IPS-NIHi7 (cell line): ENCODE data around the gene RASGRF1.
"Not testable (repeated sequence)": the region's sequence is repeated elsewhere in the genome, so short reads cannot be mapped to it uniquely, and the experiment has no call there.

ENCODE experiments used
- DNase-seq: peaks from one replicate; pipeline ENCODE4 v3.0.0; 2012; ENCODE audit warnings: mixed read lengths; ENCODE audit errors: extremely low spot score

The RASGRF1 gene, protein sequence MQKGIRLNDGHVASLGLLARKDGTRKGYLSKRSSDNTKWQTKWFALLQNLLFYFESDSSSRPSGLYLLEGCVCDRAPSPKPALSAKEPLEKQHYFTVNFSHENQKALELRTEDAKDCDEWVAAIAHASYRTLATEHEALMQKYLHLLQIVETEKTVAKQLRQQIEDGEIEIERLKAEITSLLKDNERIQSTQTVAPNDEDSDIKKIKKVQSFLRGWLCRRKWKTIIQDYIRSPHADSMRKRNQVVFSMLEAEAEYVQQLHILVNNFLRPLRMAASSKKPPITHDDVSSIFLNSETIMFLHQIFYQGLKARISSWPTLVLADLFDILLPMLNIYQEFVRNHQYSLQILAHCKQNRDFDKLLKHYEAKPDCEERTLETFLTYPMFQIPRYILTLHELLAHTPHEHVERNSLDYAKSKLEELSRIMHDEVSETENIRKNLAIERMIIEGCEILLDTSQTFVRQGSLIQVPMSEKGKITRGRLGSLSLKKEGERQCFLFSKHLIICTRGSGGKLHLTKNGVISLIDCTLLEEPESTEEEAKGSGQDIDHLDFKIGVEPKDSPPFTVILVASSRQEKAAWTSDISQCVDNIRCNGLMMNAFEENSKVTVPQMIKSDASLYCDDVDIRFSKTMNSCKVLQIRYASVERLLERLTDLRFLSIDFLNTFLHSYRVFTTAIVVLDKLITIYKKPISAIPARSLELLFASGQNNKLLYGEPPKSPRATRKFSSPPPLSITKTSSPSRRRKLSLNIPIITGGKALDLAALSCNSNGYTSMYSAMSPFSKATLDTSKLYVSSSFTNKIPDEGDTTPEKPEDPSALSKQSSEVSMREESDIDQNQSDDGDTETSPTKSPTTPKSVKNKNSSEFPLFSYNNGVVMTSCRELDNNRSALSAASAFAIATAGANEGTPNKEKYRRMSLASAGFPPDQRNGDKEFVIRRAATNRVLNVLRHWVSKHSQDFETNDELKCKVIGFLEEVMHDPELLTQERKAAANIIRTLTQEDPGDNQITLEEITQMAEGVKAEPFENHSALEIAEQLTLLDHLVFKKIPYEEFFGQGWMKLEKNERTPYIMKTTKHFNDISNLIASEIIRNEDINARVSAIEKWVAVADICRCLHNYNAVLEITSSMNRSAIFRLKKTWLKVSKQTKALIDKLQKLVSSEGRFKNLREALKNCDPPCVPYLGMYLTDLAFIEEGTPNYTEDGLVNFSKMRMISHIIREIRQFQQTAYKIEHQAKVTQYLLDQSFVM (N-terminal part only)

DNA sequence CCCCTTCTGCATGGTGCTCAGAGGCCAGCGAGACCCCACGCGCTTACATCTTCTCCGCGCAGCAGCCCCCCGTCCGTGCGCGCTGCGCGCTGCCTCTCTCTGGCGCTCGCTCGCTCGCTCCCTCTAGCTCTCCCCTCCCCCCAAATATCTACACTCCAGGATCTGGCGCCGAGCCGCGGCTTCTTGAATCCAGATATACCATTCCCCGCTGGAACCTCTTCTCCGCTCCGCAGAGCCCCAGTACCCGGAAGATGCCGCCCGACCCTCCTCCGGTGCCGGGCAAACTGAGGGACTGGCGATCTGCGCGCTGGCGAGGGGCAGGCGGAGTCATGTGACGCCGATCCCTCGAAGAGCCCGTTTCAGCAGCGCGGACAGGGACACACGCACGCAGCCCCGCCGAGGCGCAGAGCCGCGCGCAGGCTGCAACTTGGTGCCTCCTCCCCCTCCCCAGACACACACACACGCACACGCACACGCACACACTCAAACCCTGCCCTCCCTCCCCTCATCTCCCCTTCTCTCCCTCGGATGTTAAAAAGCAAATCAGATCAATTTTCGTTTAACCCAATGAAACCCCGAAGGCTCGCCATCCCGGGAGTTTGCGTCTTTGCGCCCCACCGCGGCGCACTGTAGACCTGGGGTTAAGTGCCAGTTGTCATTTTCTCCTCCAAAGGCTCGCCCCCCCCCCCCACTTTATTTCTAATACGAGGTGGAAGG, at the start of gene RASGRF1:
RASGRF1 (minus strand) TSS at position 294 of the 717 bp plus-strand sequence; CDS start at position 12, 282 bp downstream.
- DNase-seq = peak; percentile 55

DNA sequence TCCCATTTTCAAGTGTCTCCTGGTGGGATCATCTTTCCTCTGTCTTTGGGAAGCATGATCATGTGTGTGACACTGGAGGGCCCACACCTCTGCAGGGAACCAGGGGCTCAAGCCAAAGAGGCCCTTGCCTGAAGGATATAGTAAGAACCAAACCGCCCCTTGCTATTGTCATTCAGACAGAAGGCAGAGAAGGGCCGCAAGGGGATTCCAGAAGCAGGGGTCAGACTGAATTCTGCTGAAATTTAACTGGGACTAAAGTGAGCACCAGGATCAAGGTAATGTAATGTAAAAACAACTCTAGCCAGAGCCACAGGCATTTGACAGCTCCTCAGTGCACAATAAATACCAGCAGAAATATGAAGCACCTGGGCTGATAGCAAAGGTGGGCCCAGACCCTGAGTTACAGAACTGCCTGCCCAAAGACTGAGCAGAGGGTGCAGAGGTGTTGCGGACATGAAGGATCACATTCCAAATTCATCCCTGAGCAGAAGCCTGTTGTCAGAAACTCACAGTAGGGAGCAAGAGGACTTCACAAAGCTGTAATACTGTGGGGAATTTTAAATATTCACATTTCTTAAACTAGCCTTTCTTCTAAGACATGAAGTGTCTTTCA, 46.0 kb upstream of the RASGRF1 start:
- peak; percentile 66 for DNase-seq

DNA sequence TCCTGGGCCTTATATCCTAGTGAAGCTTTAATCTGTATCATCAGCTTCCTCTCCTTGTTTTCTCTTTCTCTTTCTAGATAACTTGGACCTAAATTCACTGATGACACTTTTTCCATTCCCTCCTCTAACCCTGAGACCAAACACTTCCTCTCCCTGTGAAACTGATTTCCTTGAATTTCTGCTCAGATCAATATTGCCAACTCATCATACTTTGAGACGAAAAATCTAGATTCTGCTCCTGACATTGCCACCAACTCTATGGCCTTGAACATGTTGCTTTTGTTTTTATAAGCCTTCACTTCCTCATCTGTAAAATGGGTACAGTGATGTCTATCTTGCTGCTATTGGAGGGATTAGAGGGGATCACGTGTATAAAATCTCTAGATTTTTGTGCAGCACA, 42.7 kb upstream of the RASGRF1 start:
- DNase-seq = no peak

DNA sequence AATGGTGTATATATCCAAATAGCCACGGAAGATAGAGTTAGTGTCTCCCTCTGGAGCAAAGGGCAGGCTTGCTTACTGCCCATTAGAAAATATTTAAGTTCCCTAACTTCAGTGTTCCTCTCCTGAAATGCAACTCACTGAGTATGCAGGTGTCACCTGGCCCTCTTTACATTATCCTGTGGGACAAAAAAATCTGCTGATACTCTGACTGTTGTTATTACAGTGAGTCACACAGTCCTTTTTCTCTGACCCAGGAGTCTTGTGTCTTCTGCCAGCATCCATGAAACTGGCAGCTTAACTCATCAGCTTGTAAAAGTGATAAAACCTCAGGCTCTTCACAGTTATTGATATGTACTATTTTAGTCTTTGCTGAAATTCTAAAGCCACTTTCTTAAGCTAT, 42.2 kb upstream of the RASGRF1 start:
- DNase-seq = no peak

DNA sequence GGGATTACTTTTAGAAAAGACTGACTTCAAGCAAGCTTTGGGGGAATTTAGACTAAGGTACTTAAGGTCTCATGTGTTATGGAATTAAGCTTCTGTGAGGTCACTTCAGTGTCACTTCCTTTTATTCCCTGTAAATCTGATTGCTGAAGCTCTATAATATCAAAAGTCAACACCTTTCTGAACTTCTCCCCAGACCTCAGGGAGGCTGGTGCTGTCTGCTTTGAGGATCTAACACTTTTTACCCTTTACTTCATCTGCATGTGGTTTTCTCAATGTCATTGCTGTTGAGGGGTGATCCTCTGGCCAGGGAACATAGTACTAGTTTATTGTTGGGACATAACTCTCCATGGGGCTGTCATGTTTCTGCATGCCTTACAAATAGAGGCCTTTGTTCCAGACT, 41.8 kb upstream of the RASGRF1 start:
- no peak for DNase-seq

DNA sequence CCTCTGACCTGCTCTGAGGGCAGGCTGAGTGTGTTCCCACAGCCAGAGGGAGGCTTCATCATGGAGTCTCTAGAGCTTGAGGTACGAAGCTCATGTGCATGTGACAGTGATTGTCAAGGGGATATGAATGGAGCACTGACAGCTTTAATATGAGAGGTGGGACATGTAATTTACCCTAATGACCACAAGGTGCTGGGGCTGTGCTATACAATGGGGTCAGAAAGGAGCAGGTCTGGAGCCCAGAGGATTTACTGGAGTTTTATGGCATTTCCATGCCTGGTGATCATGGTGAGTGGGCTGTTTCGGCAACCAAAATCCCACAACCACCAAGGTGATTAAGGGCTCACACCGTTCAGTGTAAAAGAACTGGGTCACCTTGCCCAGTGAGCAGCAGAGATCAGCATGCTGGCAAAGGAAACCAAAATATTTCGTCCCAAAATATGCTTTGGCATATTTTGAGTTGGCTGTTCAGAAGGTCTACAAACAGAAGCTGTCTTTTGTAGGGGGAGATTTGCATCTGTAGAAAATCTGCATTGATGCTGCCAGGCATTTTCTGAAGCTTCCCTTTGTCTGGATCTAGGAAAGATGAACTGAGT, 40.1 kb upstream of the RASGRF1 start:
- peak; percentile 61 for DNase-seq

DNA sequence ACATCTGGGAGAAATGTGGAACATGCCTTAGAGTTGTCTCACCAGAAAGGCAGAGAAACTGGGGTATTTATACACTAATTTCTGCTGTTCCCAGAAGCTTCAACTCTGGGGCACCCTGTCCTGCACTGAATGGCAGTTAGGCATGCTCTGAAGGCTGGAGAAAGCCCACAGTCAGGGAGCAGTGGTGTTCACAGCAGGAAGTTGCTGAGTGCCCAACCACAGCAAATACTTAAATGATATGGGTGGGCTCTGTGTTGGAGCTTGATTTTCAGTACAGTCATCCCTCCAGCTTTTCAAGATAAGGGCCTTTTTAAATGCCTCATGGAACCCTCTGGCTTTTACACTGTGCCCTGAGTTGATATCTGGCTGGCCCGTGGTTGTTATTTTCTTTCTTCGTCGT, 38.7 kb upstream of the RASGRF1 start:
- no peak for DNase-seq

DNA sequence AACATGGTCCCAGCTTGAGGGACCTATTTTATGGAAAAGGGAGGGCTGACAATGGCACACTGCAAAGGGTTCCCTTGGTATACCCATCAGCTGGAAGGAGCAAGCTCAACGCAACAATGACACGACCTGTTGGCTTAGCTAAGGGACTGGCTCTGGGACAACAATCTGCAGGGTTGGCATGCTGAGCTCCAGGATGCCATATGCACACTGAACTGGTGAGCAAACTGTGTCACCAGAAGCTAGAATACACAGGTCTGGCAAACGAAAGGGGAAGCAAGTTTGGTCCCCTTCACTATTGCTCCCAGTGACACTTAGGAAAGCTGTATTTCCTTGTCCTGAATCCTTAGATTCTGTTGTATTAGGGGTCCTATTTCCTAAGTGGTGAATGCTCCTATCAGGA, 38.0 kb upstream of the RASGRF1 start:
- no peak for DNase-seq

DNA sequence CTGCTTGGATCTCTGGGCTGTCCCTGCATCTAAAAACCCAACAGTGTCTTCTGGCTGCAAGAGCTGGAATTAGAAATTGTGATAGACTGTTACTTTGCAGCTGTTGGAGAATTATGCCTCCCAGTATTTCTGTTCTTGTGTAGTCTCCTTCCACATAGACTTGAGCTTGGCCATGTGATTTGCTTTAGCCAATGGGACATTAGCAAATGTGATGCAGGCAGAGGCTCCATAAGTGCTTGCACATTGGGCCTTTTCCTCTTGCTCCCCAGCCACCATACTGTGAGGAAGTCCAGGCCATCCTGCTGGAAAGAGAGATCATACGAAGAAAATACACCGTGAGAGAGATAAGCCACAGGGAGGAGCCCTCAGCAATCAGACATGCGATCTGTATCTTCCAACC, 33.8 kb upstream of the RASGRF1 start:
- no peak for DNase-seq

DNA sequence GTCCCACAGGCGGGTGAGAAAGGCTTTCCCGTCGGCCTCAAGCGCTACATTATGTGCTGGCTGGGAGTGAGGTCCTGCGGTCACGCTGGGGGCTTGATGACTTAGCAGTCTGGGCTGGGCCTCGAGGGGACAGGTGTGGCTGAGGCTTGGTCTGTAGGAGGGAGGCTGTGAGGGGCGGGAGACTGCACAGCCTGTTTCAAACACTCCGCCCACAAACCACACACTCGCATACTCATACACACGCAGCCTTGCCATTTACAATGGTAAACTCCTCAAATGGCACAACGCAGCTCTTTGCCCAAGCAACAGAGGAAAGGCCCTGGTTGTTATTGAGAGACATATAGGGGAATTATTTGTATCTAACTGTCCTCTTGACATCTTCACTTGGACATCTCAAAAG, 32.4 kb upstream of the RASGRF1 start:
- no peak for DNase-seq

DNA sequence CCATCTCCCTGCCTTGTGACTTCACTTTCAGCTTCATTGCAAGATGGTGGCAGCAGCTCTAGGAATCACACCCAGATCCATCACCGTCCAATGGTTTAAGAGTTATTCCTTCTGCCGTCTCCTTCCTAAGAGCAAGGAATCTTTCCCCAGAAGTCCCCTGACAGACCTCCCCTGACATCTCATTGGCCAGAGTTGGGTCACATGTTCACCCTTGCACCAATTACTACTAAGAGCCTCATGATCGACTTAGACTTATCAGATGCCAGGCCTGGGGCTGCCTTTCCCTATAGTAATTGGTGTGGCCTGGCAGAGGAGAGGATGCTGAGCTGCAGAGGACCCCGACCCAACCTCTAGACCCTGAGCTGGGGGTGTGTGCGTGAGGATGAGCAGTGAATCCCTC, 31.8 kb upstream of the RASGRF1 start:
- no peak for DNase-seq

DNA sequence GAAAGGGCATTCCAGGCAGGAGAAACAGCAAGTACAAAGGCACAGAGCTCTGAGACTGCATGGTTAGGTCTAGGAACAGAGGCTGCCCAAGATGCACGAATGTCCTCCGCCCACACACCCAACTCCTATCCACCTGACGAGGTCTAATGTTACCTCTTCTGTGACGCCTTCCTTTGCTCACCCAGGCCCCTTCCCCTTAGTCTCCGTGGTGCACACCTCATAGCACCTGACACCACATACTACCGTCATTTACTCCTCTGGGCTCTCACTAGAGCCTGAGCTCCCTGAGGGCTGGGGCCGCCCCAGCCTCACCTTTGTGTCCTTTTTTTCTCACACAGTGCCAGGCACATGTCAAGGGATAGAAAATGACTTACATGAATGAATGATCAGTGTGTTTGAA, 31.0 kb upstream of the RASGRF1 start:
- DNase-seq = no peak

DNA sequence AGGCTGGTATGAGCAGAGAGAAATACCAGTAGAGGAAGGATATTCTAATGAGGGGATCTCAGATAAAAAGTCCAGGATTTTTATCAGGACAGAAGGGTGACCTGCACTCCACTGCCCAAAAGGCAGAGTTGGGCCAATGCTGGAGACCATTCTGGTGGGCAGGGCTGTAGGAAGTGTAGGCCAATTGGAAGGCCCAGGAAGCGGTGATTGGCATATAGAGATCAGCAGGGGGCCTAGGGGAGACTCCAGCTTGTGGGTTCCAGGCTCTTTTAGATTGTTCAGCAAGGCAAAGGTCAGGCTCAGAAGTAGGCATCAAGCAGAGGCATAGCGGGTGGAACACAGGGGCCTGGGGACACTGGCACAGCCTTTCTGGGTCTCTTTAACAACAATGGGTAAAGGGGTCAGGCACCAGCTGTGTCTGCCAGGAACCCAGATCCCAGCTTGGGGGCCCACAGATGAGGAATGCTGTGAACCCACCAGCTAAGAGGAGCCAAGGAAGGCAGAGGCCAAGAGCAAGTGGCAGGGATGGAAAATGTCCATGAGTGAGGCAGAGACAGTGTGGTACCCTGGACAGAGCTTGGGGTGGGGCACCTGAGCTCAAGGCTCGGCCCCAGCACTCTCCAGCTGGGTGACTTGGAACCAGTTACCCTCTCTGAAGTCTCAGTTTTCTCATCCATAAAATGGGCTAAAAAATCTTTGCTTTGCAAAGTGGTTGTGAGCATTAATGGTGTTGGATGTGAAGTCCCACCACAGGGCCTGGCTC, 27.0 kb upstream of the RASGRF1 start:
- DNase-seq = no peak

DNA sequence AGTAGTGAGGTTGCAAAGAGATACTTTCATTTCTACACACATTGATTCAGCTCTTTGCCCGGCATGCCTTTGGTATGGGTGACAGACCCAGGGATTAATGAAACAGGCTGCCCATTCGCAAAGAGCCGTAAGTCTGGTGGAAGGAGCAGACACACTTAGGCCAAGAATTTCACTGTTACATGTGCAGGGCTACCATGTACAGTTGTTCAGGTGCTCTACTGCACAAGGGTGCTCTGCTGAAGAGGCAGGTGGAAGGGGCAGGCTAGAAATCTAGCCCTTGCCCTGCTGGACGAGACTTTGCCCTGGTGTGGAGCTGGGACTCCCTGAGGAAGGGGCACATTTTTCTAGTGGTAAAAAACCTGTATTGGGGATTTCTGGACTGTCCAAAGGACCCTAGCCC, 26.2 kb upstream of the RASGRF1 start:
- no peak for DNase-seq

DNA sequence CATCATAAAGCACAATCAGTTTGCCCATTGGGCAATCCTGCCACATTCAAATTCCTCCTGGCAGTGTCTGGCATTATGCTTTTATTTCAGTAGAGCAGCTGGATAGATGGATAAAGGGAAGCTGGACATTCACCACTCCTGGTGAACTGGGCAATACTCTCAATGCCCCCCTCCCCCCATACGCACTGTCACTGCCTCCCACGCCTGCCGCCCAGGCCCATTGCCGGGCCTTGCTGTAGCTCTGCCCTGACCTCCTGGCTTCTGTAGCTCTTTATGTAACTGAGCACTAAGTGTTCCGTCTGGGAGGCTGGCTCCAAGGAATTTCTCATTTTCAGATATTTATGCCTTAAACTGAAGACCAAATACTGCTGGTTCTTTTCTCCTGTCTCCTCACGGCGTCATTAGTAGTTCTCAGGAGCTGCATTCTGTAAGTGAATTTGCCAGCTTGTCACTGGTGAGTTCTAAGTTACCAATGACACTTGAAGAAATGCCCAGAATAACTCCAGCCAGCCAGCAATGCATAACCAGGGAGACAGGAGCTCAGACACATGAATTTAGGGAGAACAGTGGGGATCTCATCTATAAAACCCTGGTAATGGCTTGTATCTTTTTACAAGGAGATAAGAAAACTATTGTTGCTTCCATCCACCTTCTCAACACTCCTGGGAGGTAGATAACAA, 25.5 kb upstream of the RASGRF1 start:
- no peak for DNase-seq

DNA sequence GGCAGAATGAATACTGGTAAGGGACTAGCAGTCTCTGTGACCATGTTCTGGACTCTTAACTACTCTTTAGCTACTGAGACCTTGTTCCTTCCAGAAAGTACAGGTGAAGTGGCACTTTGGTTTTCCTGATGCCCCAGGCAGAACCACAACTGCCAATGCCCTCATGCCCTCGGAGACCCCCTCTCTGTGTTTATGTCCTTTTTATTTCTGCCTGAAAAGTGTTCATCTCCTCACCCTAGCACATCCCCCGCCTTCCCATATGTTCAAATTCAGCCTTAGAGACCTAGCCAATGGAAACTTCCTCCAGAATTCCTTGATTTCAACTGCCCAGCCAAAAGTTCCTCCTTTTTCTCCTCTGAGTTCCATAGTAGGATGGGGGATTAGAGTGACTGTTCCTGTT, 23.3 kb upstream of the RASGRF1 start:
- DNase-seq = no peak

DNA sequence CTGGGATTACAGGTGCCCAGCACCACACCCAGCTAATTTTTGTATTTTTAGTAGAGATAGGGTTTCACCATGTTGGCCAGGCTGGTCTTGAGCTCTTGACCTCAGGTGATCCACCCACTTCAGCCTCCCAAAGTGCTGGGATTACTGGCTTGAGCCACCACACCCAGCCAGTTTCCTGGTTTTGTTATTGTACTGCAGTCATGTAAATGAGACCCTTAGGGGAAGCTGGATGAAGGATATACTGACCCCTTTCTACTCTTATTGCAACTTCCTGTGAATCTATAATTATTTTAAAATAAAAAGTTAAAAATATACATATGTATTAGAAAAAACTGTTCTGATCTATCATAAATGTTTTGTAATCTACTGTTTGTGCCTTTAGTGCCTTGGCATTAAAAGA, 20.8 kb upstream of the RASGRF1 start:
- DNase-seq = not testable (repeated sequence)

DNA sequence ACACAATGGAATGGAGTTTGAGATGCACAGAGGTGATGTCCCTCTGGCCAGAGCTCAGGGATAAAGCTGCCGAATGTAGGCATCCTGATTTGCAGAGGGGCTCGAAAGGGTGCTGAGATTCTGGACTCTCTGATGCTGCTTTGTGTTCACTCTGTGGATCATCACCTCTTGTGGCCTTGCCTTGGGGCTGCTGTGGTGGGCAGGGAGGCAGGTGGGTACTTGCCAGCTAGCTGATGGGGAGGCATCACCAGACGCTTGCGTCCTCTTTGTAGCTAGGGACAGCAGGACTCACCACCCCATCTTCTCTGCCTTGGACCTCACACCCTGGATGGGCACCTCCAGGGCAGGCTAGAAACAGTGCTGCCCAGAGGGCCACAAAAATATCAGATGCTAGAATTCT, 14.6 kb upstream of the RASGRF1 start:
- DNase-seq = no peak

DNA sequence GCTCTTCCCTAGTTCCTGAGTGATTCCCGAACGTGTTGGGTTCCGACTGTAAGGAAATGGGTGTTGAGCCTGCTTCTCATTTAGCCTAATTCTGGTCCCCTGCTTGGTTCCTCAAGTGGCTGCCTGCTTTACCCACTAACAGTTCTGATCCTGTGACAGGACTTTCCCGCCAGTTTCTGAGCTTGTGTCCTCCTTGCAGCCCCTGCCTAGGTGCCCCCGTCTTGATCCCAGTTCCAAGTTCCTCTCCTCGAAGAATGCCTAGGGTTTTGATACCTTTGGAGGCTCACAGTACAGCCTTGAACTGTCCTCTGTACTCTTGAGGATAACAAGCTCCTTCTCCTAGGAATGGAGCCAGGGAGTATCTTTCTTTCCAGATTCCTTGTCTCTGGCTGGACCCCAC, 12.0 kb upstream of the RASGRF1 start:
- no peak for DNase-seq
